Body of pancreas (tissue), 4 donors: ENCODE measurements around the gene MEP1A.

Source experiments
- CTCF ChIP-seq, 7 experiments: fragments of 450-650 bp in 4 of 7; fragments of 200-600 bp in 3 of 7; sonication (generic) in 3 of 7; IDR thresholded peaks; one replicate each; pipeline ENCODE4 v1.5.1; 2016 to 2019; ENCODE audit warnings: antibody characterized with exemption in 7 of 7
- POLR2A ChIP-seq, 3 donors: fragments of 450-650 bp; IDR thresholded peaks; one replicate each; pipeline ENCODE4 v1.6.1; 2016; ENCODE audit warnings: antibody characterized with exemption in 3 of 3, mild to moderate bottlenecking in 2 of 3

GRCh38 chr6:46863791-46864190 is 70.6 kb downstream of the MEP1A start:
- TF ChIP-seq CTCF (IDR thresholded peaks at IDR 0.05) (no peak), POLR2A (IDR thresholded peaks at IDR 0.05) (no peak)
